ENCODE data around the gene KRT23. TPM values are rescaled to one million over a fixed set of nuclear protein-coding genes. Genes with fewer than 3 reads are reported as not detected.

Gene KRT23
- total and polyA plus RNA-seq, 2 experiments from 2014 or later = not detected

DNA sequence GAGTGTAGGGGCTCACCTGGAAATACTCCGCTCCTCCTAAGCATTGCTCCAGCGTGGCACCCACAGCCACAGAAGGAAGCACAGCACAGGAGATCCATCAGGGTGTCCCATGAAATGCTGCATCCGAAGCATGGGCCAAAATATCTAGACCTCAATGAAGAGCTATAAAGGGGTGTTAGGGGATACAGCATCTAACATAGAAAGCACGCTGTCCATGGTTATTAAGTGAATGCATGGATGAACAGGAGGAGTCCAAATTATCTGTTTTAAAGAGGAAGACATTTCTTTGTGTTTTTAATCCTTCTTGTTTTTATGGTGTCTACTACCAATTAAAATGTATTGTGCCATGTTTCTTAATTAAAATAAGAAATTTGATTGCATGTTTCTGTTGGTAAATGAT, 30.8 kb downstream of the KRT23 start:
- H3K4me1 ChIP-seq (ENCODE audit: low read depth) = peaks cover 1% of the 10 kb centered on the region
- TF ChIP-seq CTCF (IDR thresholded peaks at IDR 0.05; ENCODE audit: low read depth, low read length) = no peak
- no peak for DNase-seq (ENCODE audit: low read depth in 1 of 2, low spot score in 1 of 2)

GRCh38 chr17:40905370-40905769, 32.1 kb downstream of the KRT23 start:
- DNase-seq (ENCODE audit: low read depth in 1 of 2, low spot score in 1 of 2) = no peak
- Histone ChIP-seq H3K27me3 (peaks cover 59% of the 10 kb centered on the region), H3K27ac (no peak overlapping the region), H3K4me3 (no peak overlapping the region), H3K36me3 (no peaks in the 10 kb centered on the region), H3K4me1 (ENCODE audit: low read depth) (no peaks in the 10 kb centered on the region), H3K9me3 (ENCODE audit: low read depth) (no peaks in the 10 kb centered on the region)
- TF ChIP-seq CTCF (IDR thresholded peaks at IDR 0.05; ENCODE audit: low read depth, low read length) = no peak

More for the DNA sequence above, 30.8 kb downstream of the KRT23 start:
- Histone ChIP-seq H3K36me3 (no peaks in the 10 kb centered on the region), H3K27ac (no peak overlapping the region), H3K27me3 (peaks cover 59% of the 10 kb centered on the region), H3K4me3 (no peak overlapping the region), H3K9me3 (ENCODE audit: low read depth) (no peaks in the 10 kb centered on the region)

DNA sequence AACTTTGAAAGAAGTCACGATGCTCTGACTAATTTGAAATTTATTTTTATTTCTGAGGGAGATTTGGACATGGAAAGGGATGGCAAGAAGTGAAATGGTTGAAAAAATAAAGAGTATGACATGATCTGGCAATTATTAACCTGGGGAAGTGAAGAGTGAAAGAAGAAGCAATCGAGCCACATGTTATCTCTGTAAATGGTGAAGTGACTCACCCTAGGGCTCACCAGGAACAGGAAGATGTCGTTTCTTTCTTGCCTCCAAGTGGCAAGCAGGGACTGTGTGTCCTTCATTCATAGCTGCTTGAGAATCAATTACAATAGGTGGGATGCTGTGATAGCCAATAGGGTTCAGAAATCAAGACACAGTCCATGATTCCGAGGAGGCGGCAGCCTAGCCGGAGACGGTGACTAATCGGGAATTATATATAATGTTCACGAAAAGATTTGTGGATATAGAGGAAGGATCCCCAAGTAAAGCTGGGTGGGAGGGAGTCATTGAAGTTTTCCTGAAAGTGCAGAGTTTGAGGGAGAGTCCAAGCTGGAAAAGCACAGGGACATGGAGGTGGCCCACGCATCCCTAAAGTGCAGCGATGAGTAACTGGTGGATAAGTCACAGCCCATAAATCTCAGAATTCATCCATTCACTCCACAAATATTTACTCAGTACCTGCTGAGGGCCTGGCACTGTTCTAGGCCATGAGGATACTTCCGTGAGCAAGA, 34.2 kb downstream of the KRT23 start:
- no peak for TF ChIP-seq CTCF (IDR thresholded peaks at IDR 0.05; ENCODE audit: low read depth, low read length)
- H3K27ac ChIP-seq = no peak overlapping the region
- no peaks in the 10 kb centered on the region for H3K36me3 ChIP-seq
- DNase-seq (ENCODE audit: low read depth in 1 of 2, low spot score in 1 of 2) = no peak
- no peak overlapping the region for H3K4me3 ChIP-seq
- H3K27me3 ChIP-seq = peaks cover 58% of the 10 kb centered on the region
- H3K4me1 ChIP-seq (ENCODE audit: low read depth) = no peaks in the 10 kb centered on the region
- H3K9me3 ChIP-seq (ENCODE audit: low read depth) = no peaks in the 10 kb centered on the region

DNA sequence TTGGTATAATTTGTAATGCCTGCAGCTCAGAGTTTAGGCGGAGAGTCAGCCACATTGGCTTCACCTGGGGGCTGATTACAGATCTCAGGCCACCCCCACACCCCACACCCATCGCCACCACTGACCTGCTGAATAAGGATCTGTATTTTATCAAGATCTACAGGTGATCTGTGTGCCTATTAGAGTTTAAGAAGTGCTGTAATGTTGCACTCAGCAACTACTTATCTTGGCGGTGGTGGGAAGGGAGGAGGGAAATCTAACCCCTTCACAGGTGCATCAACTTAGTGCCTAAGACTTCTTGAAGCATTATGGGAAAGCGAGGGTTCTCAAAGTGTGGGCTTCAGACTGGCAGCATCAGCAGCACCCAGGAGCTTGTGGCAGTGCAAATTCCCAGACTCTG, 34.9 kb downstream of the KRT23 start:
- no peak overlapping the region for H3K27ac ChIP-seq
- H3K36me3 ChIP-seq = no peaks in the 10 kb centered on the region
- H3K4me1 ChIP-seq (ENCODE audit: low read depth) = no peaks in the 10 kb centered on the region
- H3K9me3 ChIP-seq (ENCODE audit: low read depth) = no peaks in the 10 kb centered on the region
- no peak for TF ChIP-seq CTCF (IDR thresholded peaks at IDR 0.05; ENCODE audit: low read depth, low read length)
- H3K4me3 ChIP-seq = no peak overlapping the region
- DNase-seq (ENCODE audit: low read depth in 1 of 2, low spot score in 1 of 2) = no peak
- peaks cover 51% of the 10 kb centered on the region for H3K27me3 ChIP-seq

- H3K9me3 ChIP-seq (ENCODE audit: low read depth) = no peaks in the 10 kb centered on the region
- no peak overlapping the region for H3K4me3 ChIP-seq
- no peak for DNase-seq (ENCODE audit: low read depth in 1 of 2, low spot score in 1 of 2)
- H3K4me1 ChIP-seq (ENCODE audit: low read depth) = no peaks in the 10 kb centered on the region
- no peaks in the 10 kb centered on the region for H3K36me3 ChIP-seq
- no peak overlapping the region for H3K27ac ChIP-seq
- no peak for TF ChIP-seq CTCF (IDR thresholded peaks at IDR 0.05; ENCODE audit: low read depth, low read length)
- H3K27me3 ChIP-seq = peaks cover 51% of the 10 kb centered on the region
These were observed 35.4 kb downstream of the KRT23 start for GRCh38 chr17:40901981-40902474.
